Measurements from ENCODE around the gene STRADA.

Gene STRADA

DNA sequence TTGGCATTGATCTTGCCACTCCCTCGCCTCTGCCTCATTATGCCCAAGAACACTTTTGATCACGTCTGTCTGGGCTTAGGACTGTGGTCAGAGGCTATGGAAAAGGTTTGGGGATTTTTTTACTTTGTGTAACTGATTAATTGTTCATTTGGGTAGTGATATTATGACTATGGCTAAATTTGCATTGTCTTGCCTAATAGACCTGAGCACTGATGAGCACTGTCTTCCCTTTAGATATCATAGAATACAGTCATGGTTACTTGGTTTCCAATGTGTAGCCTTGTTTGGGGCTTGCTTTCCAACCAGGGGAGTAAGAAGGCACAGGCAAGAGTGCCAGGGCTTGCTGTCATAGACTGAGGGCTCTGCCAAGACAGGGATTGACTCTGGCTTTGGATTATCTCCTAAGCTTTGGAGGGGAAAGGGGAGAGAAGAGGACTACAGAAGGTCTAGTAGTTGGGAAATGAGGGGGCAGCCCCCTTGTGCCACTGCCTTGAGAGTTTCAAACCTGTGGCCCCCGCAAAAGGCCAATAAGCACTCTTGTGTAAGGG is 55.4 kb downstream of the STRADA start:
- in situ Hi-C loops (cut with MboI; ENCODE audit: low sequenced_read_pairs): no loop called here

- in situ Hi-C loops (cut with MboI; ENCODE audit: low sequenced_read_pairs): no loop called here
These were observed 56.0 kb downstream of the STRADA start for GRCh38 chr17:63685578-63685977.

DNA sequence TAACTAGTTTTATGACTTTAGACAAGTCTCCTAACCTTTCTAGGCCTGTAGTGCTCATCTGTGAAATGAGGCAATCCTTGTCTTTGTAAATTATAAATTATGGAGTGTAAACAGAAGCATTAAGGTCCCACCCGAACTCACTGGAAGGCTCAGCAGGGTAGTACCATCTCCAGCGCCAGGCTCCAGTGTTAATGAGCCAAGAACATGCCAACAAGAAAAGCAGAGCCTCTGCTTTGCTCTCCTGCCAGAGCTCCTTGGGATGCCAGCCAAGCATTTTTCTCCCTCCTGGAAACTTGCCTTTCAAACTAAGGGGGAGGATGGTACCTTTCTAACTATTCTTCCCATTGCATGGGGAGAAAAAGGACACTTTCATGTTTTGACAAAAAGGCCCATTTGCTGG is 56.6 kb downstream of the STRADA start:
- in situ Hi-C loops (cut with MboI; ENCODE audit: low sequenced_read_pairs): no loop called here

DNA sequence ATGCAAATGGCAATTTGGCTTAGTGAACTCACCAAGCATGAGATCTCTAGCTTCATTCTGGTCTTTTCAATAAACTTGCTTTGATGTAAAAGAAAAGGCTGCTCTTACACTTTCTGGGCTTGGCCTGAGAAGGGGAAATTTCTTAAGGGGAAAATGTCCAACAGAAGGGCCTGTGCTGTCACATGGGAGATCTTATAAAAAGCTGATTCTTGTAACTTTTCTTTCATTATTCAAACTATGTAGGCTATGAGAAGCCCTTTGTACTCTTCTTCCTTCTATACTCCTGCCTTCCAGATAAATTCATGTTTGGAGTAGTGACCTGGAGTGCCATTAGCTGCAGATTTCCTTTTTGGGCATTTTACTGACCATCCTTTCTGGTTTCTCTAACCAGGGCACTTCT is 58.6 kb downstream of the STRADA start:
- in situ Hi-C loops (cut with MboI; ENCODE audit: low sequenced_read_pairs): no loop called here

DNA sequence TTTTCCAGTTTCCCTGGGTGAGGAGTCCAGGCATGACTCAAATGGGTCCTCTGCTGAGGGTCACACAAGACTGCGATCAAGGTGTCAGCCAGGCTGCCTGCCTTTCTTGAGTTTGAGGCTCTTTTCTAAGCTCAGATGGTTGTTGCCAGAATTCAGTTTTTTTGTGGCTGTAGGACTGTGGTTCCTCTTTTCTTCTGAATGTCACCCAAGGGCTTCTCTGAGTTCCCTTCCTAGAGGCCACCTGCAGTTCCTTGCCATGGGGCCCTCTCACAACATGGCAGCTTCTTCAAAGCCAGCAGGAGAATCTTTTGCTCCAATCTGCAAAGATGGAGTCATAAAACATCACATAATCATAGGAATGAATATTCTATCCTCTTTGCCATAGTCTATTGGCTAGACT is 59.2 kb downstream of the STRADA start:
- in situ Hi-C loops (cut with MboI; ENCODE audit: low sequenced_read_pairs): no loop called here

DNA sequence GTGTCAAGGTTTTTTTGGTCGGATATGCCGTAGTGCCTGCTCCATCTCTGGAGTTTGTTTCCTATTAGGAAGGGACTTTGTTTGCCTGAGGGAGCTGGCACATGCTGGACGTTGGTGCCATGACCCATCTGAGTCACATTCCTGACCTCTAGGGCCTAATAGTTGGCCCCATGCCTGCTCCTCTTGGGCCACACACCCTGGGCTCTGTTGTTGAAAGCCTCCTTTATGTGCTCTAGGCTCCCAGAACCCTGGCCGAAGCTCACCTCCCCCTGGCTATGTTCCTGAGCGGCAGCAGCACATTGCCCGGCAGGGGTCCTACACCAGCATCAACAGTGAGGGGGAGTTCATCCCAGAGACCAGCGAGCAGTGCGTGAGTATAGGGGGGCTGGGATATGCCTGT is 60.1 kb downstream of the STRADA start:
- in situ Hi-C loops (cut with MboI; ENCODE audit: low sequenced_read_pairs): no loop called here

DNA sequence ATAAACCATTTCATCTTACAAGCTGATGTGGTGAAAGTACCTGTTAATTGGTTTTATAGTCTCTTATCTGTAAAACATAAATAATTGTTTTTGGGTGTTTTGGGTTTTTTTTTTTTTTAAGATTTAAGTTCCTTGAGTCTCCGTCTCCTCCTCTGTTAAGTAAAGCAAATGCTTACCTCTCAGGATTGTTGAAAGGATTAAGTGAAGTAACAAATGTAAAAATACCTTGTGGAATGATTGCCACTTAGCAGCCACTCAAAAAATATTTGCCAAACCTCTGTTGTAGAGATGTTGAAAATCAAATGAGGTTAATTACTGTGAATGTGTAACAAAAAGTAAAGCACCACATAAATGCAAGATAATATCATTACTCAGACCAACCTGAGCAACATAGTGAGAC is 60.9 kb downstream of the STRADA start:
- in situ Hi-C loops (cut with MboI; ENCODE audit: low sequenced_read_pairs): no loop called here

DNA sequence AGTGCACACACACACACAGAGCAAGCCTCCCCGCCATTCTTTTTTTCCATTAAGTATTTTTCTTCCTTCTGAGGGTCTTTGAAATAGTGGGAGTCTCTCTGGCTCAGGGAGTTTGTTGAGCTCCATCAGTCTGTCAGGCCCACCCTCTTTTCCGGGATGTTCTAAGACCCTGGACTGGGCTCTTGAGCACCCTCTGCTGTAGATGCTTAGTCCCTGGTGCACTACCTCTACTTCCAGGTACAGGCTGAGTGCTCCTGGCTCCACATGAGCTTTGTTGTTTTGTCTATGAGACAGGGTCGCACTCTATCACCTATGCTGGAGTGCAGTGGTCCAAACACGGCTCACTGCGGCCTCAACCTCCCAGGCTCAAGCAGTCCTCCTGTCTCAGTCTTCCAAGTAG is 62.4 kb downstream of the STRADA start:
- in situ Hi-C loops (cut with MboI; ENCODE audit: low sequenced_read_pairs): no loop called here

DNA sequence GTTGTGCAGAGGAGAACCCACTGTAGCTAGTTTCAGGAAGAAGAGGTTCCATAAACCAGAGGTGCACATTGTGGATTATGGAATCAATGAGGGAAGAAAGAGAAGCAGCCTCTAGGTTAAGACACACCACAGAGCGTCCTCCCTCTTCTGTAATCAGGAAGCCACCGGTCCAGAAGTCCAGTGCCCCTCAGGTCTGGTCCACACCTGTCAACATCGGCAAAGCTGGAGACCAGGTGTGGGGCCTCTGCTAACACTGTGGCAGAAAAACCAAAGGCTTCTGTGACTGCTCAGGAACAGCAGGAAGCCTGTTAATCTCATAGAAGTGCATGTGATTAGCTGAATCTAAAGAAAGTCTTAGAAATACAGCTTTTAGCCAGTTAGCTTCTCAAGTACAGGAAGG is 65.0 kb downstream of the STRADA start:
- in situ Hi-C loops (cut with MboI; ENCODE audit: low sequenced_read_pairs): no loop called here

DNA sequence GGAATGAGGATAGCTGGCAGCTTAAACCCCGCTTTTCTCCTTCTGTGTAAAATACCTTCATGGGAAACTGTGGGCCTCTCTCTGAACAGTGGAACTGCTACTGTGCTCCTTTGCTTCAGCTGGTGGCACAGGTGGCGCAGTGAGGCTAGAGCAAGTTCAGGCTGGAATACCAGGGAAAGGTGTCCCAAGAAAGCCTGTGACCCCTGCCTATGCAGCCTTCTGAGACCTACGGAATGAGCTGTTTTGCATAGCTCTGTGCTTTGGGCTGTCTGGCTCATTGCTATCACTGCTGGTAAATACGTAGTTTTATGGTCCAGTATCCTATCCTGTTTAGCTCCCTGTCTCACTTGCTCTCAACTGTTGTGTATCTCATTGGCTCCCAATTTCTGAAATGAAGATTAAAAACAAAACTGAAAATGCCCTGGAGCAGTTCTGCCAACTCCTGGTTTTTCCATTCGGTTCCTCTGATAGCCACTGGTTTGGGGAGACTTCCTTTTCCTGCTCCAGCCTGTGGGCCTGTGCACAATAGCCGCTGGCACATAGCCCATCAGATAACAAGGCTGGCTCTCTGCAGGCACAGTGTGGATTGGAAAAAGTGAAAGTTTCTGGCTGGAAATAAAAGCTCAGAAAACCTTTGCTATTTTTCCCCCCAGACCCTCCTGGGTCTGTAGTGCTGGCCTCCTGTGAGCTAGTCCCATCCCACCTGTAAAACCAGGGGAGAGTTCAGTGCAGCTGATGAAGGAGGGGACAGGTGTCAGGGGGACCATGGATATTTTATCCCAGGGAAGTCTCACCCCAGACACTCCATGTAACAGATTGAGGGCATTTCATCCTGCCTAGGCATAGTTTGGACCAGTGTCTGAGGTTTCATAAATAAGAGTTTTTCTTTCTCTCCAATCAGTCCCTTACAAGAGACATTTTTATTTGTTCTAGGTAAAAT is 65.7 kb downstream of the STRADA start:
- in situ Hi-C loops (cut with MboI; ENCODE audit: low sequenced_read_pairs): no loop called here

DNA sequence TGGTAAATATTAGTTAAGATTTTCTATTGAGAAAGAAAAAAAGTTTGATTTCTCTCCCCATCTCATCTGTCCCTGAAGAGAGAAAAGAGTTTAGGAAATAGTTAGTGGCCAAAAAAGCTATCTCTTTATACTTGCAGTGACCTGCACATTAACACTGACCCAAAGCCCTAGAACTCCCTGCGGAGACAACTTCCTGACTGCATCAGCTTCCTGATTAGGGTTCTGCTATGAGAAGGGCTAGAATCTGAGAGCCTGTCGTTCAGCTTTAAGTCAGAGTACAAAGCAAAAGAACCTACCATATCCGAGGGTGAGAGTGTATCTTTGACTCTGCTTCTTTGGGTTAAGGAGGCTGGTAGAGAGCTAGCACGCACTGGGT is 66.4 kb downstream of the STRADA start:
- in situ Hi-C loops (cut with MboI; ENCODE audit: low sequenced_read_pairs): no loop called here

GRCh38 chr17:63672856-63673255 is 68.7 kb downstream of the STRADA start:
- in situ Hi-C loops (cut with MboI; ENCODE audit: low sequenced_read_pairs): no loop called here

DNA sequence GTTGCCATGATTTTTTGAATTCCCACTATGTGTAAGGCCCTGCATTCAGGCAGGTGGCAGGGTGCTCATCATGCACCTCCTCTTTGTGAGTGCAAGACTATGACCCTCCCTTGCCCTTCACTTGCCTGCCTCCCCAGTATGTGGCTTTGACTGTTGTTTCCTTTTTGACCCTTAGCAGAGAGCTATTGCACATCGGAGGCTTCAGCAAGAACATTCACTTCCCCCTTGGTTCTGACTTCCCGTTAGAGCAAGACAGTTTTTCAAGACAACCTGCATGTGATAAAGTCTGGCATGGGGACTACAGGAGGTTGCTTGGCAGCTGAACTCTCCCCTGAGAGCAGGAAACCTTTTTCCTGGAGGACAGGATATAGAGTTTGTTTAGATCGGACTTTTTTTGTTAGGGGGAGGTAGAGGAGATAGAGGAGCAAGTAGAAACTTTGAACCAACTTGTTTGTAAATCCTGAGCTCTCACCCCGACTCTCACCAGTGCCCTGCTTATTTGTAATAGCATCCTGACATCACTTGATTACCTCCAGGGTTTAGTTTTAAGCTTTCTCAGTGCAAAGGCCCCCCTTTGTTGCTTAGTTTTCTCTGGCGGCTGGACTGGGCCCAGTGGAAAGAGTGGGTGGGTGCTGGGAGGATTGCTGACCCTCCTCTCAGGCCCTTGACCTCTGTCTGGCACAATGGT is 75.9 kb downstream of the STRADA start:
- in situ Hi-C loops (cut with MboI; ENCODE audit: low sequenced_read_pairs): no loop called here

- in situ Hi-C loops (cut with MboI; ENCODE audit: low sequenced_read_pairs): no loop called here
These were observed 81.7 kb downstream of the STRADA start for GRCh38 chr17:63659850-63660249.

DNA sequence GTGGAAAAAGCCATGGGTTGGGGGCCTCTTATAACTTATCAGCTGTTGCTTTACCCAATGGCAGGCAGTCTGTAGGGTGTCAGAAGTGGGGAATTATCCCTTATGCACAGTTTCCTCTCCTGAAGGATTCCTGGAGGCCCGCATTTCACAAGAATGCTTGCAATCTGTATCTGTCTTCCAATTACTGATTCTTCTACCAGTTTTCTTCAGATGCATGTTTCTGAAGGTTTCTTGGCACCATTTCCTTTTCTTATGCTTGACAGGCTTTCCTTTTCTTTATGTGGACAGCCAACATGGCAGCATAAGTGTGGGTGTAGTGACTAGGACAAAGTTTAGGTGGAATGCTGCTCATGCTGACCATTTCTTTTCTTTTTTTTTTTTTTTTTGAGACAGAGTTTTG is 83.2 kb downstream of the STRADA start:
- in situ Hi-C loops (cut with MboI; ENCODE audit: low sequenced_read_pairs): no loop called here

- in situ Hi-C loops (cut with MboI; ENCODE audit: low sequenced_read_pairs): no loop called here
These were observed 83.8 kb downstream of the STRADA start for GRCh38 chr17:63657786-63658185.

DNA sequence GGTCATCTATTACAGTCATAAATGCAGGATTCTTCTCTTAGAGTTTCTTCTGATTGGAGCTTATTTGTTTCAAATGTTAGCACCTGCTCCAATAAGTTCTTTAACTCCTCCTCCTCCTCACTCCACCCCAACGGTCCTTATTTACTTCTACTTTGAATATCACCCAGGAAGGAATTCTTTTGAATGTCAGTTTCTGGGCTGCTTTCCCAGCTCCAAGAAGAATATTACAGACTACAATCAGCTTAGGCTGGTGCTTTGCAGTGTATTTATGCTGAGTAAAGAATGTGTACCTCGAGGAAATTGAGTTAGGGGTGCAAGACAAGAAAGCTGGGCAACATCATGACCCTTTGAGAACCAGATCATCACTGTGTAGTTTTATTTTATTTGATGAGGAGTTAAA is 88.5 kb downstream of the STRADA start:
- in situ Hi-C loops (cut with MboI; ENCODE audit: low sequenced_read_pairs): no loop called here

Data from HL-60/S4 treated with phorbol 12-myristate 13-acetate at 8.2 ng/mL for 4 days and 3 days (cell line).